SU-DHL-6 (cell line): ENCODE results near the gene DAG1.

Experiments
- CTCF ChIP-seq: fragments of 200-600 bp; sonication (generic); IDR thresholded peaks from one replicate; pipeline ENCODE4 v1.5.1; 2017; ENCODE audit warnings: antibody characterized with exemption, mild to moderate bottlenecking, low read length, moderate library complexity; ENCODE audit not compliant: insufficient read depth, poor library complexity, severe bottlenecking
- EZH2phosphoT487 ChIP-seq: fragments of 200-600 bp; sonication (generic), shearing (Covaris generic); conservative IDR thresholded peaks from 2 replicates; pipeline ENCODE4 v1.6.1; 2018; ENCODE audit warnings: mild to moderate bottlenecking, antibody characterized with exemption, low read length, moderate library complexity, mixed read lengths

GRCh38 chr3:49489247-49489646 is 19.2 kb downstream of the DAG1 start:
- no peak for TF ChIP-seq CTCF
- TF ChIP-seq EZH2phosphoT487, result no peak
